GM12864 (cell line): Measurements from ENCODE around the gene WWOX.
"Not testable (repeated sequence)": the region's sequence is repeated elsewhere in the genome, so short reads cannot be mapped to it uniquely, and the experiment has no call there.

Experiments
- DNase-seq: peaks from one replicate; pipeline ENCODE4 v3.0.0-alpha.2; 2011; ENCODE audit warnings: low read depth
- H3K4me3 ChIP-seq: 2 replicates; pipeline ENCODE4 v1.5.1; 2011; ENCODE audit warnings: mild to moderate bottlenecking, low read depth, low read length, control low read depth
- TF ChIP-seq, protein P1 (sequence below): IDR thresholded peaks from 2 replicates; pipeline ENCODE4 v1.5.1; 2011; ENCODE audit warnings: low read depth, mild to moderate bottlenecking, moderate library complexity, low read length, control low read depth, inconsistent platforms; ENCODE audit errors: missing control alignments

The WWOX gene

DNA sequence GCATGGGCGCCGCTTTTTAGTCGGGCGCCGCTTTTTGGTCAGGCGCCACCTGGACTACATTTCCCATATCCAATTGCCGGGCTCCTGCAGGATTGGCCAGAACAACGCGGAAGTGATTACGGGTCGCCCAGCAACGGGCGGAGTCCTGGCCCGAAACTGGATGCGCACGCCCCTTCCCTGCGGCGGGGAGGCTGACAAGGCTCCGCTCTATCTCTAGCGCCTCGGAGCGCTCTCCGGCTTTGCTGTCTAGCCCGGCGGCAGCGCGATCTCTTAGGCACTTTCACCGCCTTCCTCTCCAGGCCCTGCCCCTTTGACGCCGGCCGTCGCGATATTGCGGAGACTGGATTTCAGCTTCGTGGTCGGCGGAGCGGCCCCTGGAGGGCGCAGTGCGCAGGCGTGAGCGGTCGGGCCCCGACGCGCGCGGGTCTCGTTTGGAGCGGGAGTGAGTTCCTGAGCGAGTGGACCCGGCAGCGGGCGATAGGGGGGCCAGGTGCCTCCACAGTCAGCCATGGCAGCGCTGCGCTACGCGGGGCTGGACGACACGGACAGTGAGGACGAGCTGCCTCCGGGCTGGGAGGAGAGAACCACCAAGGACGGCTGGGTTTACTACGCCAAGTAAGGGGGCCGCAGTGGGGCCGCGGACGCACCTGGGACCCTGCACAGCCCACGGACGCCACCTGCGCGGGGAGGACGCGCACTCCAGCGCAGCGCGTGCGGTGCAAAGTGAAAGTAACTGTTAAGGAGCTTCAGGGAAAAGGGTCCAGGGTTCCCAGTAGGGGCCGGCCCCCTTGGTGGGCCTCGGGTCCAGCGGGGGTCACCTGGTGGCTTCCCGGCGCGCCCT, at the start of gene WWOX:
WWOX (plus strand) TSS at position 384 of the 841 bp plus-strand sequence.
- TF ChIP-seq, protein P1, sequence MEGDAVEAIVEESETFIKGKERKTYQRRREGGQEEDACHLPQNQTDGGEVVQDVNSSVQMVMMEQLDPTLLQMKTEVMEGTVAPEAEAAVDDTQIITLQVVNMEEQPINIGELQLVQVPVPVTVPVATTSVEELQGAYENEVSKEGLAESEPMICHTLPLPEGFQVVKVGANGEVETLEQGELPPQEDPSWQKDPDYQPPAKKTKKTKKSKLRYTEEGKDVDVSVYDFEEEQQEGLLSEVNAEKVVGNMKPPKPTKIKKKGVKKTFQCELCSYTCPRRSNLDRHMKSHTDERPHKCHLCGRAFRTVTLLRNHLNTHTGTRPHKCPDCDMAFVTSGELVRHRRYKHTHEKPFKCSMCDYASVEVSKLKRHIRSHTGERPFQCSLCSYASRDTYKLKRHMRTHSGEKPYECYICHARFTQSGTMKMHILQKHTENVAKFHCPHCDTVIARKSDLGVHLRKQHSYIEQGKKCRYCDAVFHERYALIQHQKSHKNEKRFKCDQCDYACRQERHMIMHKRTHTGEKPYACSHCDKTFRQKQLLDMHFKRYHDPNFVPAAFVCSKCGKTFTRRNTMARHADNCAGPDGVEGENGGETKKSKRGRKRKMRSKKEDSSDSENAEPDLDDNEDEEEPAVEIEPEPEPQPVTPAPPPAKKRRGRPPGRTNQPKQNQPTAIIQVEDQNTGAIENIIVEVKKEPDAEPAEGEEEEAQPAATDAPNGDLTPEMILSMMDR, result peak; percentile 81
- DNase-seq, result peak; percentile 95
- H3K4me3 ChIP-seq, result peak within 1 kb of the TSS; percentile 94

- DNase-seq, result no peak
- no peak overlapping the region for H3K4me3 ChIP-seq
- TF ChIP-seq, protein P1, result no peak
Observed at GRCh38 chr16:78050734-78051400, 48.6 kb upstream of the WWOX start.

DNA sequence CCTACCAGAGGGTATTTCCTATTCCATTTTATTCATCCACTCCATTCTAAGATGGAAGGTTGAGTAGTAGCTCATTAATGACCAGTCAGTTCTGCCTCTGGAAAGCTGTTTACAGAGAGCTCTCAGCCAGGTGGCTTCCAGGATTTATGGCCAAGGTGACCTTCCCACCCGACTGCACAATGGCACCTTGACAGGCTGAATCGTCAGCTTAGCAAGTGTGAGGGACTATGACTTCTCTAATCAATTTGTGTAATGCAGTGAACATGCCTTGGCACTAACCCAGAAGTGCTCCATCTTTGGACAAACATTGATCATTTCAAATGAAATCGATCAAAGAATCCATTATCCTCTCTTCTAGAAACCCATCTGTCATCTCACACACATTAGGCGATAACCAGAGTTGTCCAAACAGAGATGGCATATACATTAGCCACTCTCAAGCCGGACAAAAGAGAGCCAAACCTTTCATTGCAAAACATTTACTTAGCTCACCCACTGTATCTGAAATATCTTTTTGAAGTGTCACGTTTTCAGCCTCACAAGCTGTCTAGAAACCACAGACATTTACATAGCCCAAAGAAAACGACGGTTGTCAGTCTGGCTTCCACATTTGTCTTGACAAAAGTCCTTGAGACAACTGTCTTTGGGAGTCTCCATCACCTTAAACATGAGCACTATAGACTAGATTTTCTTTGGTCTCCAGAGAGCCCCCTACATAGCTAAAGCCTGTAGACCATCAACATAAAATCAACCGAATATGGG, 41.5 kb upstream of the WWOX start:
- no peak overlapping the region for H3K4me3 ChIP-seq
- no peak for DNase-seq
- TF ChIP-seq, protein P1, result no peak

GRCh38 chr16:78059806-78060205, 39.6 kb upstream of the WWOX start:
- not testable (repeated sequence) for H3K4me3 ChIP-seq, DNase-seq

DNA sequence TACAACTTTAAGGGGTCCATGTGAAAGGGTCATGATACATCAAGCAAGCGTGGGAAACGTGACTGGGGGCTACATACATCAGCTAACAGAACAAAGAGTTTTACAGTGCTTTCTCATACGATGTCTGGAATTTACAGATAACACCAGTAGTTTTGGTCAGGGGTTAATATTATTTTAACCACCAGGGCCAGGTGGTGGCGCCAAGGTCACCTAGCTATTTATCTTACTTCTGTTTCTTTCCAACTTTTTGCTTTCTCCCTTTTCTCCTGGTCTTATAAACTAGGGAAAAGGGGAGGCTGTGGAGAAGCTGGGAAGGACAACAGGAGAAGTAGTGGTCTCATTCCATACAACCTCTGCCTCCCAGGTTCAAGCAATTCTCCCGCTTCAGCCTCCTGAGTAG, 39.2 kb upstream of the WWOX start:
- DNase-seq, result no peak
- TF ChIP-seq, protein P1, result no peak
- no peak overlapping the region for H3K4me3 ChIP-seq

GRCh38 chr16:78060809-78061208, 38.6 kb upstream of the WWOX start:
- no peak overlapping the region for H3K4me3 ChIP-seq
- TF ChIP-seq, protein P1, result no peak
- no peak for DNase-seq

DNA sequence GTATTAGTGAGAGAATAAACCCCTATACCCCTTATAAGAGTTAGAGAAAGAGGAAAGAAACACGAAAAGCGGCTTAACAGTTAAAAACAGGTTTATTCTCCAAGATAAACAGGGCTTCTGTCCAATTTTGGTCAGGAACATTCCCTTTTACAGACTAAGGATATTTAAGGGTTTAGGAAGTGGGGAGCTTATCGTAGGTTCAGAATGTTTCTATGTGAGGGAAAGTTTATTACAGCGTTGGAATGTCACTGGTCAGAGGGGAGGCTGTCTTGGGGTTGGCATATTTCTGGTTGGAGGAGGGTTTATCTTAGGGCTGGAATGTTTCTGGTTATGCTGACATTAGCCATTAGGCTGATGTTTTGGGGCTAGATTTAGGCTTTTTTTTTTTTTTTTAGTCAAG, 34.1 kb upstream of the WWOX start:
- no peak for DNase-seq
- no peak overlapping the region for H3K4me3 ChIP-seq
- TF ChIP-seq, protein P1, result no peak
